Calu3 (cell line): Measurements from ENCODE around the gene LPA. TPM values are rescaled to one million over a fixed set of nuclear protein-coding genes. Genes with fewer than 3 reads are reported as not detected.

Experiments
- BruUV-seq: library from RNA; stranded (reverse); fragments of 400-500 nt; replicated peaks from 2 replicates; lab custom pipeline; 2021; lab: Mats Ljungman, UMichigan
- CTCF ChIA-PET: fragments of 300-600 bp; sonication (Branson Sonifier 250); formaldehyde crosslinking; loops from one replicate; lab custom pipeline; 2022; ENCODE audit warnings: antibody characterized with exemption; lab: Charles Lee
- DNase-seq: peaks from one replicate; pipeline ENCODE4 v3.0.0; 2022
- H3K27ac Mint-ChIP-seq: one replicate; pipeline ENCODE4 v1.8.0; 2022; ENCODE audit warnings: mixed read lengths; ENCODE audit not compliant: unreplicated experiment
- H3K27me3 Mint-ChIP-seq: one replicate; pipeline ENCODE4 v1.8.0; 2022; ENCODE audit warnings: mixed read lengths; ENCODE audit not compliant: unreplicated experiment
- H3K36me3 Mint-ChIP-seq: one replicate; pipeline ENCODE4 v1.8.0; 2022; ENCODE audit warnings: mild to moderate bottlenecking, moderate library complexity, mixed read lengths; ENCODE audit not compliant: insufficient read depth, unreplicated experiment
- H3K4me1 Mint-ChIP-seq: one replicate; pipeline ENCODE4 v1.8.0; 2022; ENCODE audit warnings: mild to moderate bottlenecking, low read depth, mixed read lengths; ENCODE audit not compliant: unreplicated experiment
- H3K4me3 Mint-ChIP-seq: one replicate; pipeline ENCODE4 v1.8.0; 2022; ENCODE audit warnings: mild to moderate bottlenecking, low read depth, moderate library complexity, mixed read lengths; ENCODE audit not compliant: unreplicated experiment
- H3K9me3 Mint-ChIP-seq: one replicate; pipeline ENCODE4 v1.8.0; 2022; ENCODE audit warnings: low read depth, mixed read lengths; ENCODE audit not compliant: unreplicated experiment
- CTCF ChIP-seq: fragments of 200-600 bp; IDR thresholded peaks from one replicate; pipeline ENCODE4 v1.8.0; 2022; ENCODE audit warnings: antibody characterized with exemption; ENCODE audit not compliant: unreplicated experiment
- intact Hi-C: fragments of 100-400 bp; cut with micrococcal nuclease; formaldehyde crosslinking; loops from one replicate; pipeline ENCODE4 v1.10.0; 2022; ENCODE audit not compliant: unreplicated experiment
- total RNA-seq: library from RNA; stranded (reverse); gene quantifications from 2 replicates; pipeline ENCODE4 v1.2.3, GENCODE V29; 2022

The LPA gene
- total RNA-seq, 1 experiment from 2014 or later, result not detected

GRCh38 chr6:160667639-160668481 is 3.8 kb upstream of the LPA start:
- Mint-ChIP-seq H3K36me3 (no peaks in the 10 kb centered on the region), H3K4me3 (no peak overlapping the region), H3K4me1 (no peaks in the 10 kb centered on the region), H3K9me3 (no peaks in the 10 kb centered on the region), H3K27ac (no peak overlapping the region), H3K27me3 (peaks cover 10% of the 10 kb centered on the region)
- BruUV-seq, result no TSS peak
- CTCF ChIA-PET, result no interaction called here
- peak; percentile 64 for DNase-seq
- peak; percentile 41 for TF ChIP-seq CTCF
- intact Hi-C loops, result loop anchor here (1.0 kb wide), 1 partner anchor 148 kb away; no protein-coding TSS in a partner anchor

GRCh38 chr6:160662842-160663241 is 1.2 kb downstream of the LPA start:
- no peaks in the 10 kb centered on the region for H3K36me3 Mint-ChIP-seq
- no TSS peak for BruUV-seq
- H3K4me3 Mint-ChIP-seq, result no peak overlapping the region
- H3K9me3 Mint-ChIP-seq, result peaks cover under 1% of the 10 kb centered on the region
- CTCF ChIA-PET, result no interaction called here
- H3K4me1 Mint-ChIP-seq, result no peaks in the 10 kb centered on the region
- no peak for DNase-seq
- no peak overlapping the region for H3K27ac Mint-ChIP-seq
- no peak for TF ChIP-seq CTCF
- intact Hi-C loops, result no loop called here
- H3K27me3 Mint-ChIP-seq, result peaks cover 36% of the 10 kb centered on the region

- Mint-ChIP-seq H3K4me3 (no peak overlapping the region), H3K27me3 (peaks cover 37% of the 10 kb centered on the region), H3K36me3 (no peaks in the 10 kb centered on the region), H3K27ac (no peak overlapping the region), H3K9me3 (peaks cover 3% of the 10 kb centered on the region), H3K4me1 (no peaks in the 10 kb centered on the region)
- BruUV-seq, result no TSS peak
- intact Hi-C loops, result no loop called here
- TF ChIP-seq CTCF, result no peak
- no peak for DNase-seq
- CTCF ChIA-PET, result no interaction called here
These were observed 1.6 kb downstream of the LPA start for GRCh38 chr6:160662429-160662828.

- H3K36me3 Mint-ChIP-seq, result no peaks in the 10 kb centered on the region
- H3K9me3 Mint-ChIP-seq, result peaks cover 6% of the 10 kb centered on the region
- TF ChIP-seq CTCF, result no peak
- no peaks in the 10 kb centered on the region for H3K4me1 Mint-ChIP-seq
- CTCF ChIA-PET, result no interaction called here
- H3K27ac Mint-ChIP-seq, result no peak overlapping the region
- no peak overlapping the region for H3K4me3 Mint-ChIP-seq
- intact Hi-C loops, result no loop called here
- H3K27me3 Mint-ChIP-seq, result peaks cover 37% of the 10 kb centered on the region
- DNase-seq, result no peak
- BruUV-seq, result no TSS peak
These were observed 2.9 kb downstream of the LPA start for GRCh38 chr6:160661216-160661615.
